GM21515 (cell line): ENCODE data around the gene PHAX.
"Not testable (repeated sequence)": the region's sequence is repeated elsewhere in the genome, so short reads cannot be mapped to it uniquely, and the experiment has no call there.

Experiments used
- ATAC-seq: cut with Tn5 transposase; IDR thresholded peaks from one replicate; pipeline ENCODE4 v1.9.1; 2021; ENCODE audit not compliant: unreplicated experiment

The PHAX gene

DNA sequence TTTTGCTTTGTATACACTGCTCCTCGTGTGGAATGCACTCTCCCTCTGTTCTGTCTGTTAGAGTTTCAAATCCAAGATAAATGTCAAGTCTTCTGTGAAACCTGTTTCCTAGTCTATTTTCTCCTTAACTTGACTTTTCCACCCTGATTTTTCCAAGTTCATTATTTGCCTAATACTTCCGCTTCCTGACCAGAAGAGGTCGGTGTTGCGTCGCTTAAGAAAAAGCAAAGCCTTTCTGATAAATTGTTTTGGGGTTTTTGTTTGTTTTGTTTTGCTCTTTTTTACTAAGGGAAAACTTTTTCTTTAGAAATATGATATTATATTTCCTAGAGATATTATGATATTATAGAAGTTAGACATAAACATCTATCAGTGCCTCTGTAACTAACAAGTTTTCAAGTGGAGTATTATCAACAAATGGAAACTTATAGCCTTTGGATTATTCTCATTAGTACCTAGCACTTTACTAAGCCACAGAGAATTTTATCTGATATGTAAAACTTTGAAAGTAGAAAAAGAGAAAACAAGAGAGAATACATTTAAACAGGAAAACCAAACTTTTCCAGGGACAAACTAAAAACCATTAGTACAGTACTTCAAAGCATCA is 55.8 kb downstream of the PHAX start:
- ATAC-seq, result no peak

DNA sequence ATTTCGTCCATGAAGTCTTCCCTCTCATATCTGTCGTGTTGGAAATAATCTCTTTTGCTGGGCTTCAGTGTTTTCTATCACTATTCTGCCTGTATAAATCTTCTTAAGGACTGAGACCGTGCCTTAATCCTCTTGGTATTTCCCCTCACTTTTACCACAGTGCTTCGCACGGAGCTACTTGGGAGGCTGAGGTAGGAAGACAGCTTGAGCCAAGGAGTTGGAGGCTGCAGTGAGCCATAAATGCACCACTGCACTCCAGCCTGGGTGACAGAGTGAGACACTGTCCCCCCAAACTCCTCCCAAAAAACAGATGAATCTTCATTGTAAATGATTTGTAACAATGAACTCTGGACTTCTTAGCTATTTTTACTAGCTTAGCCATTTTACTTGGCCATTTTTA is 57.8 kb downstream of the PHAX start:
- ATAC-seq, result no peak

DNA sequence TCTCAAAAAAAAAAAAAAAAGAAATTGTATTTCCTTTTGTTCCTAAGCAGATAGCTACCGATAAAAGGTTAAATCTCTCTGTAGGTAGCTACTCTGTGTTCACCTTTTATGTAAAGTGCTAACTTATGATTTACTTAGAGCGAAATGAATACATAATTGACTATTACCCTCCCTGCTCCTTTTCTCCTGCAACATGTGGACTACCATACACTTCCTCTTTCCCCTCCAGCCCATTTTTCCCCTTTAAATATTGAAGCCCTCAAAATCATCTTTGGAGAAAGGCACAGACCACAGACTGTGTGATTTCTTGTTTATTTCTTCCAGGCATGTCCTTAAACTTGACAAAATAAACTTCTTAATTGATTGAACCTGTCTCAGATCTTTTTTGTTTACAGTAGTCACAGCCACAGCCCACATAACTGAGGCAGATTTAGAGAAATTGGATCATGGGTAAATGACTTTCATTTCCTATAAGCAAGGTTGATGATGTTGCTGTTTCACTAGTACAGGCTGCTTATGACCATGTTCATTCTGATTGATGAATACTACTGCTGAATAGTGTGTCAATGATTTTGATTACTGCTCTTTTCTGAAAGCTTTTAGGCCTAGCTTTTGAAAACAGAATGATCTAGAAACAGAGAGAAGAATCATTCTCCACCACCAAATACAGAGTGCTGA is 59.2 kb downstream of the PHAX start:
- peak; percentile 66 for ATAC-seq

DNA sequence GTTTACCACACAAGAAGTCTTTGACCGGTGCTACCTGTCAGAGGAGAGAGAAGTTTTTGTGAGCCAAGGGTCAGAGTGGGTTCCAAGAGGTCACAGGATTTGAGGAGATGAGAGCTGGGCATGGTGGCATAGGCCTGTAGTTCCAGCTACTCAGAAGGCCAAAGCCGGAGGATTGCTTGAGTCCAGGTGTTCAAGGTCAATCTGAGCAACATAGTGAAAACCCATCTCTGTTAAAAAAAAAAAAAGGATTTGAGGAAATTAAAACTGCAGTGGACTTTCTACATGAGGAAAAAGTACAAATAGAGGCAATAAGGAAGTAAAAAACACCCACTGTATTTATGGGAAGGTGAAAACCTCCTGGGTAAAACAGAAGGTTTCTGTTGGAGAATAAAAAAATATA is 63.8 kb downstream of the PHAX start:
- ATAC-seq, result no peak

DNA sequence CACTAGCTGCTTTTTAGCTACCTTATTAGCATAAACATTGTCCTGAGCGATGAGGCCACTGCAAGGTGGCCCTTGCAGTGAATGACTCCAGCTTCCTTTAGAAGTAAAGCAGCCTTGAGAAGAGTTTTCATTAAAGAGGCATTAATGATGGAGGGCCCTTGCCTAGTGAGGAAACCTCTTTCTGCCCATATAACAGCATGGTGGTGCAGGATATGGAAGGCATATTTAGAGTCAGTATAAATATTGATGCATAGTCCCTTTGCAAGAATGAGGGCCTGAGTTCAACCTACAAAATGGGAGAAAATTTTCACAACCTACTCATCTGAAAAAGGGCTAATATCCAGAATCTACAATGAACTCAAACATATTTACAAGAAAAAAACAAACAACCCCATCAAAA is 69.4 kb downstream of the PHAX start:
- not testable (repeated sequence) for ATAC-seq

DNA sequence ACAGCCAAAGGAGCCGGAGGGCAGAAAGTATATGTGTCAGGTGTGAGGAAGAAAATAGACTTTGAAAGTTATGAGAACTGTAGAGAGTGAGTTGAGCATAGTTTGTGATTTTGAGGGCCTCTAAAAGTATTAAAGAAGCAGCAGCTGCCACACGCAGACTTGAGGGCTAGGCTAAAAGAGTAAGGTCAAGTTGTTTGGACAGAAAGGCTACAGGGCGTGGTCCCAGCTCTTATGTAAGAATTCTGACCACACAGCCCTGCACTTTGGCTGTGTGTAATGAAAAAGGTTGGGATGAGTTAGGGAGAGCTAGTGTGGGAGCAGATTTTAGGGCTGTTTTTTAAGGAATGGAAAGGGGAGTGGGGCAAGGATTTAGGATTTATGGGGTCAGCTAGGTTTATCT is 70.9 kb downstream of the PHAX start:
- not testable (repeated sequence) for ATAC-seq

DNA sequence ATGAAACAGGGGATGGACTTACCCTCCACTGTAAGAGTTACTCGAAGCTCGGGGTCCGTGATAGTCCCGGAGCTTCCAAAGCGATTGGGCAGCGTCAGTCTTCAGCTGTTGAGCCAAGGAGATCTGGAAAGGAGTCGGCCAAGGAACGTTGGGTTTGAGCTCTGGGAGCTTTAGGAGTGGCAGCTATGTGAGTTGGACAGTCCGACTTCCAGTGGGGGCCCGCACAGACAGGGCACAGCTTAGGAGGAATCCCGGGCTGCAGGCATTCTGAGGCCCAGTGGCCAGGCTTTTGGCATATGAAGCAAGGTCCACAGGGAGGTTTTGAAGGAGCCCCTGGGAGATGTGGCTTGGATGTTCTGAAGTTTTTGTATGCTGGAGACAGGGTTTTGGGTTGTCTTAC is 72.7 kb downstream of the PHAX start:
- ATAC-seq, result no peak

DNA sequence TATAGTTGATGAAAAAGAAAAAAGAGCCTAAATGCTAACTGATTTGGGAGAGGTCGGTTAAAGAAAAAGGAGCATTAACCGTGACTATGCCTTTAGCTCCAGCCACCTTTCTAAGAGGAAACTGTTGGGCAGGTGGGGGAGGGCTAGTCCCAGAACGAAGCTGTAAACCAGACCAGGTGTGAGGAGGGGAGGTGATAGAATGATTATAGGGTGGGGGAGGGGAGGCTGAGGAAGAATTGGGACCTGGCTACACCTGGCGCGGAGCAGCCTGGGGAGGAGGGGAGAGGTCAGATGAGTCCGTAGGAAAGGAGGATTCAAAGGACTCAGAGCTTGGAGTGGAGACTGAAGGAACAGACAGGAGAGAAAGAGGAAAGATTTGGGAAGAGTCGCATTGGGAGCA is 73.4 kb downstream of the PHAX start:
- ATAC-seq, result no peak

DNA sequence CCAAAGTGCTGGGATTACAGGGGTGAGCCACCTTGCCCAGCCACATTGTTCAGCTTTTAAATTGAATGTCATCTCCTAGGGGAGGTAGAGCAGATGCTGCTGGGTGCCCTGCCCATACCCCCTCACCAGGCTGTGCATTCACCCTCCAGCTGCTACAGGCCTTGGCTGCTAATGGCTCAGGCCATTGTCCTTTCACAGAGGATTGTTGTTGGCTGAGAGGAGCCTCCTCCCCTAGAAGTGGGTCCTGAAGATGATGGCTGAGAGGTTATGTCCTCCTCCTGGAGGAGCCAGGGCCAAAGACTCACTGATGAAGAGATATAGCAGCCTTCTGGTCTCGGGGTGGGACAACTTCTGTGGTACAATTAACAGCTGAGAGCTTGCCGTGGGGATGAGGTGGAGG is 74.6 kb downstream of the PHAX start:
- no peak for ATAC-seq

DNA sequence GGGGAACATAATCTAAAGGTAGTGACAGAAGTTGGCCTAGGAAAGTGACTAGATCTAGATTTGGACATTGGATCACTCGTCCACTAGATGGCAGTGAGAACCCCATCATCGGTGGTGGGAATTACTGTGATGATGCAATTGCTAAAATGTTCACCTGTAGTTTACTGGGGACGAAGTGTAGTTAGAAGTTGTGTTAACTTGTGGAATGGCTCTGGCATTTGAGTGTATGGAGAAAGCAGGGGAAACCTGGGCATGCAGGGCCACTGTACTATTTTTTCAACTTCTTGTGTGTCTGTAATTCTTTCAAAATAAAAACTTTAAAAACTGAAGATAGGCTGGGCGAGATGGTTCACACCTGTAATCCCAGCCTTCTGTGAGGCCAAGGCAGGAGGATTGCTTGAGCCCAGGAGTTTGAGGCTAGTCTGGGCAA is 75.5 kb downstream of the PHAX start:
- peak; percentile 71 for ATAC-seq
